Activated naive CD8-positive, alpha-beta T cell treated with anti-CD3 and anti-CD28 coated beads, Interleukin-2, amount 50 U/mL, for 24 hours (primary cell): ENCODE results near the gene RBM3.
A peak's percentile ranks its signal among the peaks of the same experiment; 100 is the strongest.

Experiments
- ATAC-seq: fragments of 150-1000 bp; cut with Tn5 transposase; one replicate; pipeline ENCODE4 v1.10.0; 2021
- DNase-seq: peaks from one replicate; pipeline ENCODE4 v3.0.0; 2021
- H3K27ac Mint-ChIP-seq: one replicate; pipeline ENCODE4 v1.8.0; 2021; ENCODE audit warnings: mild to moderate bottlenecking, mixed read lengths
- H3K27me3 Mint-ChIP-seq: one replicate; pipeline ENCODE4 v1.8.0; 2021; ENCODE audit warnings: mixed read lengths
- H3K36me3 Mint-ChIP-seq: one replicate; pipeline ENCODE4 v1.8.0; 2021; ENCODE audit warnings: low read depth, mixed read lengths
- H3K4me1 Mint-ChIP-seq: one replicate; pipeline ENCODE4 v1.8.0; 2021; ENCODE audit warnings: mixed read lengths
- H3K4me3 Mint-ChIP-seq: one replicate; pipeline ENCODE4 v1.8.0; 2021; ENCODE audit warnings: mild to moderate bottlenecking, moderate library complexity, mixed read lengths
- H3K9me3 Mint-ChIP-seq: one replicate; pipeline ENCODE4 v1.8.0; 2021; ENCODE audit warnings: mixed read lengths

The RBM3 gene

DNA sequence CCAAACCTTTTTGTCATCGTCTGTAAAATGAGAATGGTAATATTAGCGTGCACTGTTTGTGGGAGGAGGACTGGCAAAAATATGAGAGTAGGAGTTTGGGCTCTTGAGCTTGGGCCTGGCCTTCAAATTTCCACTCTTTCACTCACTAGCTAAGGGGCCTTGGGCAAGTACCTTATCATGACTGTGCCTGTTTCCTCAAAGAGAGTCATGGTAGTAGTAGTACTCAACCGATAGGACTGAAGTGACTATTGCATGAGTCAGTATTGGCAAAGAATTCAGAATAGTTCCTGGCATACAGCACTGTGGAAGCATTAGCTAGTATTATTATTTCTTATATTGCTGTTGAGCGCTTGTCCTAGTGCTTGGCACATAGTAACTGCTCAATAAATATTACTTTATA is 16.0 kb upstream of the RBM3 start:
- DNase-seq (no peak), ATAC-seq (peak; percentile 77)
- peak overlapping the region; percentile 53 for H3K27ac Mint-ChIP-seq
- H3K4me1 Mint-ChIP-seq, result peaks cover 3% of the 10 kb centered on the region
- no peak overlapping the region for H3K4me3 Mint-ChIP-seq
- H3K27me3 Mint-ChIP-seq, result no peaks in the 10 kb centered on the region
- no peaks in the 10 kb centered on the region for H3K9me3 Mint-ChIP-seq
- peaks cover 19% of the 10 kb centered on the region for H3K36me3 Mint-ChIP-seq

- DNase-seq (no peak), ATAC-seq (no peak)
- Mint-ChIP-seq H3K9me3 (no peaks in the 10 kb centered on the region), H3K4me1 (peaks cover 3% of the 10 kb centered on the region), H3K4me3 (no peak overlapping the region), H3K27me3 (no peaks in the 10 kb centered on the region), H3K36me3 (peaks cover 20% of the 10 kb centered on the region), H3K27ac (no peak overlapping the region)
Observed at GRCh38 chrX:48559636-48560035, 14.6 kb upstream of the RBM3 start.

DNA sequence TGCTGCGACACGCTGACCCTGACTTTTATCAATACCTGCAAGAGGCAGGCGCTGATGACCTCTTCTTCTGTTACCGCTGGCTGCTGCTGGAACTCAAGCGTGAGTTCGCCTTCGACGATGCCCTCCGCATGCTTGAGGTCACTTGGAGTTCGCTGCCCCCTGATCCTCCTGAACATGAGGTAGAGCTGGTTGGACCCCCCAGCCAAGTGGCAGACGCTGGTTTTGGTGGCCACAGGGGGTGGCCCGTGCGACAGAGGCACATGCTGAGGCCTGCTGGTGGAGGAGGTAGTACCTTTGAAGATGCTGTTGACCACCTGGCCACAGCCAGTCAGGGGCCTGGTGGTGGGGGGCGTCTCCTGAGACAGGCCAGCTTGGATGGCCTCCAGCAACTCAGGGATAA is 14.2 kb upstream of the RBM3 start:
- Mint-ChIP-seq H3K4me3 (no peak overlapping the region), H3K36me3 (peaks cover 17% of the 10 kb centered on the region), H3K27ac (no peak overlapping the region), H3K27me3 (no peaks in the 10 kb centered on the region), H3K9me3 (no peaks in the 10 kb centered on the region), H3K4me1 (peaks cover 3% of the 10 kb centered on the region)
- DNase-seq, result no peak
- no peak for ATAC-seq

DNA sequence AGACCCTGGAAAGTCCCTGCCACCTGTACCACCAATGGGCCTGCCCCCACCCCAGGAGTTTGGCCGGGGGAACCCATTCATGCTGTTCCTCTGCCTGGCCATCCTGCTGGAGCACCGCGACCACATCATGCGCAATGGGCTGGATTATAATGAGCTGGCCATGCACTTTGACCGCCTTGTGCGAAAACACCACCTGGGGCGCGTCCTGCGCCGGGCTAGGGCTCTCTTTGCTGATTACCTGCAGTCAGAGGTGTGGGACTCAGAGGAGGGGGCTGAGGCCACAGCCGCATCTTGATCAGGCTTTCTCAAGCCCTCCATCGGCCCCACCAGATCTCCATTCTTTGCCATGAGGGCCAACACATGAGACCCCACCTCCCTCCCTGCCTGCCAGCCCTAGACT is 13.6 kb upstream of the RBM3 start:
- ATAC-seq (no peak), DNase-seq (no peak)
- no peaks in the 10 kb centered on the region for H3K27me3 Mint-ChIP-seq
- no peaks in the 10 kb centered on the region for H3K9me3 Mint-ChIP-seq
- H3K27ac Mint-ChIP-seq, result no peak overlapping the region
- peaks cover 3% of the 10 kb centered on the region for H3K4me1 Mint-ChIP-seq
- H3K4me3 Mint-ChIP-seq, result no peak overlapping the region
- H3K36me3 Mint-ChIP-seq, result peaks cover 15% of the 10 kb centered on the region

- Mint-ChIP-seq H3K27me3 (no peaks in the 10 kb centered on the region), H3K9me3 (no peaks in the 10 kb centered on the region)
- DNase-seq, result no peak
Observed at GRCh38 chrX:48569958-48570357, 4.3 kb upstream of the RBM3 start.

DNA sequence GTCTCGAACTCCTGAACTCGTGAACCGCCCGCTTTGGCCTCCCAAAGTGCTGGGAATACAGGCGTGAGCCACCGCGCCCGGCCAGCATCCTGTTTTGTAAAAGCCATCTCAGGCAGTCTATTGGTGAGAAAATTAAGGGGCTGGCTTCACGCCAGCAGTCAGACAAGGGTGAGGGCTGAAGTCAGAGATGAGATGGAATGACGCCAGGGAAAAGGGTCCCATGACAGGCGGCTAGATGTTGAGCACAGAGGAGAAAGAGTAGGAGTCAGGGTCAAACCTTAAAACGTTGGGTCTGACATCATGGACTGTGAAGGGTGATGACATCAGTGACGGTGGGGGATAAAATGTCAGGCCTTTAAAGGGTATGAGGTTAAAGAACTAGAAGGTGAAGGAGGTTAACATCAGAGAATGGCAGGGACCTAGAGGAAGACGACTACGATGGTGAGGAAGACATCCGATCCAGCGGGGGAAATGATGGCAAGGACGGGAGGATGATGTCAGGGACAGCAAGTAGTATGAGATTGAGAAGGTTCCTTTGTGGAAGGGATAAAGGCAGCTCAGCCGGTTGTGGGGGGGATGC is 504 bp upstream of the RBM3 start:
- H3K4me1 Mint-ChIP-seq, result peaks cover 27% of the 10 kb centered on the region
- DNase-seq (no peak), ATAC-seq (peak; percentile 7)
- peak overlapping the region; percentile 97 for H3K4me3 Mint-ChIP-seq
- H3K27me3 Mint-ChIP-seq, result no peaks in the 10 kb centered on the region
- H3K36me3 Mint-ChIP-seq, result peaks cover 41% of the 10 kb centered on the region
- H3K27ac Mint-ChIP-seq, result peak overlapping the region; percentile 100
- no peaks in the 10 kb centered on the region for H3K9me3 Mint-ChIP-seq

More at GRCh38 chrX:48569958-48570357, 4.3 kb upstream of the RBM3 start:
- Mint-ChIP-seq H3K27ac (no peak overlapping the region), H3K4me3 (no peak overlapping the region), H3K4me1 (peaks cover 13% of the 10 kb centered on the region), H3K36me3 (peaks cover 3% of the 10 kb centered on the region)
- ATAC-seq, result peak; percentile 64

GRCh38 chrX:48575642-48576041 is 1.4 kb downstream of the RBM3 start:
- H3K27ac Mint-ChIP-seq, result peak overlapping the region; percentile 100
- no peak for ATAC-seq
- peaks cover 49% of the 10 kb centered on the region for H3K36me3 Mint-ChIP-seq
- no peaks in the 10 kb centered on the region for H3K27me3 Mint-ChIP-seq
- H3K4me1 Mint-ChIP-seq, result peaks cover 26% of the 10 kb centered on the region
- no peak for DNase-seq
- H3K9me3 Mint-ChIP-seq, result no peaks in the 10 kb centered on the region
- H3K4me3 Mint-ChIP-seq, result peak overlapping the region; percentile 97

GRCh38 chrX:48576108-48576507 is 1.8 kb downstream of the RBM3 start:
- ATAC-seq, result no peak
- Mint-ChIP-seq H3K4me1 (peaks cover 26% of the 10 kb centered on the region), H3K9me3 (no peaks in the 10 kb centered on the region), H3K4me3 (peak overlapping the region; percentile 97), H3K27ac (peak overlapping the region; percentile 100), H3K36me3 (peaks cover 49% of the 10 kb centered on the region), H3K27me3 (no peaks in the 10 kb centered on the region)
- DNase-seq, result no peak

GRCh38 chrX:48578661-48579128 is 4.4 kb downstream of the RBM3 start:
- Mint-ChIP-seq H3K9me3 (no peaks in the 10 kb centered on the region), H3K27ac (peak overlapping the region; percentile 29), H3K36me3 (peaks cover 49% of the 10 kb centered on the region), H3K4me1 (peaks cover 24% of the 10 kb centered on the region), H3K27me3 (no peaks in the 10 kb centered on the region), H3K4me3 (no peak overlapping the region)
- DNase-seq, result no peak
- ATAC-seq, result no peak

DNA sequence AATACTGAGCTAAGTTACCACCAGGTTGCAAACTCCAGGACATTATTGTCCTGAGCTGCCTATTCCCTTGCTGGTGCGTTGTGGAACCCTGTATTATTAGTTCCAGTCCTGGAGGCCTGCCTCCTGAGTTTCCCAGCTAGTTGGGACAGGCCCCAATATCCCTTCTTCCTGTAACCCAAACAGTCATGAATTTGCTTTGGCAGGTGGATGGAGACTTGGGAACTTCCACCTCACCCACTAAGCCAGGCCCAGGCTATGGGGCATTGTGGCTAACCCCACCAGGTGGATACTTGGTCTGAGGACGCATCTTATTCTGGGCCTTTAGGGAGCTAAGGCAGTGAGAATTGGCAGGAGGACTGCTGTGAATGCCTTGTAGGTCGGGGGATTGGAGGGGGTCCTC is 5.0 kb downstream of the RBM3 start:
- Mint-ChIP-seq H3K27me3 (no peaks in the 10 kb centered on the region), H3K4me1 (peaks cover 19% of the 10 kb centered on the region), H3K36me3 (peaks cover 49% of the 10 kb centered on the region), H3K4me3 (no peak overlapping the region), H3K9me3 (no peaks in the 10 kb centered on the region), H3K27ac (no peak overlapping the region)
- DNase-seq (no peak), ATAC-seq (no peak)

- Mint-ChIP-seq H3K27ac (no peak overlapping the region), H3K4me3 (no peak overlapping the region), H3K27me3 (no peaks in the 10 kb centered on the region), H3K4me1 (peaks cover 15% of the 10 kb centered on the region), H3K36me3 (peaks cover 40% of the 10 kb centered on the region), H3K9me3 (no peaks in the 10 kb centered on the region)
- no peak for DNase-seq
- ATAC-seq, result no peak
Observed at GRCh38 chrX:48580662-48581061, 6.4 kb downstream of the RBM3 start.

DNA sequence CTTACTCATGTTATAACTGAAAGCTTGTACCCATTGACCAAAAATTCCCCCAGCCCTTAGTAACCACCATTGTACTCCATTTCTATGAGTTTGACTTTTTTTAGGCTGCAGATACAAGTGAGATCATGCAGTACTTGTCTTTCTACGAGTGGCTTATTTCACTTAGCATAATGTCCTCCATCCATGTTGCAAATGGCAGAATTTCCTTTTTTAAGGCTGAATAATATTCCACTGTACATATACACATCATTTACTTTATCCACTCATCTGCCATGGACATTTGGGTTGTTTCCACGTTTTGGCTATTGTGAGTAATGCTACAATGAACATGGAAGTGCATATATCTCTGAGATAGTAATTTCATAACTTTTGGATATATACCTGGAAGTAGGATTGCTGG is 10.4 kb downstream of the RBM3 start:
- H3K9me3 Mint-ChIP-seq, result no peaks in the 10 kb centered on the region
- no peak overlapping the region for H3K4me3 Mint-ChIP-seq
- DNase-seq, result no peak
- ATAC-seq, result no peak
- peaks cover 5% of the 10 kb centered on the region for H3K36me3 Mint-ChIP-seq
- no peak overlapping the region for H3K27ac Mint-ChIP-seq
- H3K4me1 Mint-ChIP-seq, result no peaks in the 10 kb centered on the region
- no peaks in the 10 kb centered on the region for H3K27me3 Mint-ChIP-seq

DNA sequence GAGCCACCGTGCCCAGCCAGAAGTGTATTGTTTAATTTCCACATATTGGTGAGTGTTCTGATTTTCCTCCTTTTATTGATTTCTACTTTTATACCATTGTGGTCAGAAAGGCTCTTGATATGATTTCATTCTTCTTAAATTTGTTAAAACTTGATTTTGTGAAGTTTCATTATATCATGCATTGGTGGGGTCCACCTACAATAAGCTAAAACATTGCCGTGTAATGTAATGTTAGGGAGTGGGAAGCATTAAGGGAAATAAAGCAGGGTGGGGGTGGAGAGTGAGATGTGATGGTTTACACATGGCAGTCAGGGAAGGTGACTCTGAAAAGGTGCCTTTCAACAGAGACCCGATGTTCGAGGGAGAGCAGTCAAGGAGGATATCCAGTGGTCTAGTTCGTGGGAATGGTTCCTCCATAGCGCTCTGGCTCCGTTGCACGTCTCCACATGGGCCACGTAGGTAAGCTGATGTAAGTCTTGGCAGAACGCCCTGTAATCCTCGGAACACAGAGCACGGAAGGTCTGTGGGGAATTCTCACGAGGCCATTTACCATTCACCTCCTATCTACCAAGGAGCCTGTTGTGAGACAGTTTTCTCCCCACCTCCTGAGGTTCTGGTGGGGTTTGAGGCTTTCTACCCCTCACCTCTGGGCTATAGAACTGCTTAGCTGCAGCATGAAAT is 15.3 kb downstream of the RBM3 start:
- Mint-ChIP-seq H3K4me3 (no peak overlapping the region), H3K36me3 (no peaks in the 10 kb centered on the region), H3K27ac (no peak overlapping the region), H3K9me3 (no peaks in the 10 kb centered on the region), H3K27me3 (no peaks in the 10 kb centered on the region), H3K4me1 (no peaks in the 10 kb centered on the region)
- DNase-seq, result no peak
- ATAC-seq, result no peak

DNA sequence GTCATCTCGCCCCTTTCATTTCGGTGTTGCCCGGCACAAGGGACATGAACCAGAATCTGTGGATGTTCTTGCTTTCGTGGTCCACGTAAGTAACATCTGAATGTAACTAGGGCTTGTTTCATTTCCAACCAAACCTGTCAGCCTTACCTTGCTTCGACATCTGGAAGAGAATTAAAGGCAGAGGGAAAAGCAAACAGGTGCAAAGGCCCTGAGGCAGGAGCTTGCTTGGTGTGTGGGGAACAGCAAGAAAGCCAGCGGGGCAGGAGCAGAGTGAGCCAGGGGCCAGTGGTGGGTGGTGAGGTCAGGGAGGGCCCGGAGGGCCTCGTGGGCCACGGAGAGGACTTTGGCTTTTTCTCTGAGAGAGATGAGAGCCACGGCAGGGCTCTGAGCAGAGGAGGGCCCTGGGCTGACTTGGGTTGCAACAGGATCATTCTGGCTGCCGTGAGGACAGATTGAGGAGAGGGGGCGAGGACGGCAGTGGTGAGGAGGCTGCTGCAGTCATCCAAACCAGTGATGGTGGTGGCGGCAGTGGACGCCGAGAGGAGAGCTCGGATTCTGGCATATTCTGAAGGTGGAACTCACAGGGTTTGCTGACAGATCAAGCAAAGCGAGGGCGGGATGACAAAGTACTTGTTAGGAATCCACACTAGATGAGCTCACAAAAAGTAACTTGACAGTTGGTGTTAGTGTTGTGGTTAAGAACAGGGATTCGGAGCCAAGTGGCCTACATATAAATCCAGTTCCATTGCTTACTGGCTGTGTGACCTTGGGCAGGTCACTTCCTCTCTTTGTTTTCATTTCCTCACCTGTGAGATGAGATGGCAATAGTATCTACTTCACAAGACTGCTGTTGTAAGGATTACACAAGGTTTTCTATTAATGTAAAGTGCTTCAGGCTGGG is 16.2 kb downstream of the RBM3 start:
- DNase-seq (no peak), ATAC-seq (no peak)
- Mint-ChIP-seq H3K4me3 (no peak overlapping the region), H3K9me3 (no peaks in the 10 kb centered on the region), H3K27ac (no peak overlapping the region), H3K27me3 (no peaks in the 10 kb centered on the region), H3K36me3 (no peaks in the 10 kb centered on the region), H3K4me1 (no peaks in the 10 kb centered on the region)
